ENCODE measurements around the gene TMEM54. TPM values are rescaled to one million over a fixed set of nuclear protein-coding genes. Genes with fewer than 3 reads are reported as not detected.

TMEM54 gene
- total and polyA plus RNA-seq, 9 of the 15 experiments (the other 6 are each of a cell fraction or from before 2014, with no cell fraction given), result 1.00 to 16.2 (median 8.2) TPM

GRCh38 chr1:32919811-32920733 is 18.9 kb upstream of the TMEM54 start (continued):
- TF ChIP-seq, protein P1, sequence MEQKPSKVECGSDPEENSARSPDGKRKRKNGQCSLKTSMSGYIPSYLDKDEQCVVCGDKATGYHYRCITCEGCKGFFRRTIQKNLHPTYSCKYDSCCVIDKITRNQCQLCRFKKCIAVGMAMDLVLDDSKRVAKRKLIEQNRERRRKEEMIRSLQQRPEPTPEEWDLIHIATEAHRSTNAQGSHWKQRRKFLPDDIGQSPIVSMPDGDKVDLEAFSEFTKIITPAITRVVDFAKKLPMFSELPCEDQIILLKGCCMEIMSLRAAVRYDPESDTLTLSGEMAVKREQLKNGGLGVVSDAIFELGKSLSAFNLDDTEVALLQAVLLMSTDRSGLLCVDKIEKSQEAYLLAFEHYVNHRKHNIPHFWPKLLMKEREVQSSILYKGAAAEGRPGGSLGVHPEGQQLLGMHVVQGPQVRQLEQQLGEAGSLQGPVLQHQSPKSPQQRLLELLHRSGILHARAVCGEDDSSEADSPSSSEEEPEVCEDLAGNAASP (IDR thresholded peaks at IDR 0.05), result no peak
- TF ChIP-seq THRAP3 (IDR thresholded peaks at IDR 0.05; ENCODE audit: borderline replicate concordance) (no peak), HDAC3 (IDR thresholded peaks at IDR 0.05; ENCODE audit: borderline replicate concordance, partially characterized antibody) (no peak), ID3 (CRISPR knock-in tag; IDR thresholded peaks at IDR 0.05) (no peak), ID3 (tag; IDR thresholded peaks at IDR 0.05) (no peak), ARID3B (CRISPR knock-in tag; IDR thresholded peaks at IDR 0.05; ENCODE audit: borderline replicate concordance) (no peak), CEBPZ (IDR thresholded peaks at IDR 0.05; ENCODE audit: borderline replicate concordance, low read depth, low read length) (no peak), NCOA1 (IDR thresholded peaks at IDR 0.05; ENCODE audit: low read depth) (no peak), TAF9B (IDR thresholded peaks at IDR 0.05; ENCODE audit: partially characterized antibody) (no peak), ELF1 (tag; IDR thresholded peaks at IDR 0.05) (peak; percentile 66), RBM14 (IDR thresholded peaks at IDR 0.05; ENCODE audit: borderline replicate concordance, insufficient read depth, low read depth, low read length) (no peak), SPI1 (IDR thresholded peaks at IDR 0.05; ENCODE audit: borderline replicate concordance, low read depth, low read length) (peak; percentile 47; the same call in 1 of the 2 replicates)
- TF ChIP-seq, protein P2, sequence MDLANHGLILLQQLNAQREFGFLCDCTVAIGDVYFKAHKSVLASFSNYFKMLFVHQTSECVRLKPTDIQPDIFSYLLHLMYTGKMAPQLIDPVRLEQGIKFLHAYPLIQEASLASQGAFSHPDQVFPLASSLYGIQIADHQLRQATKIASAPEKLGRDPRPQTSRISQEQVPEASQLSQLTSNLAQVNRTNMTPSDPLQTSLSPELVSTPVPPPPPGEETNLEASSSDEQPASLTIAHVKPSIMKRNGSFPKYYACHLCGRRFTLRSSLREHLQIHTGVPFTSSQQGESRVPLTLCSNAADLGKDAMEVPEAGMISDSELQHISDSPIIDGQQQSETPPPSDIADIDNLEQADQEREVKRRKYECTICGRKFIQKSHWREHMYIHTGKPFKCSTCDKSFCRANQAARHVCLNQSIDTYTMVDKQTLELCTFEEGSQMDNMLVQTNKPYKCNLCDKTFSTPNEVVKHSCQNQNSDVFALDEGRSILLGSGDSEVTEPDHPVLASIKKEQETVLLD (IDR thresholded peaks at IDR 0.05), result no peak

All from K562 (cell line).